Heart left ventricle (tissue), 16 donors: Measurements from ENCODE around the gene CEP112. TPM values are rescaled to one million over a fixed set of nuclear protein-coding genes. Genes with fewer than 3 reads are reported as not detected.

ENCODE experiments used
- ATAC-seq, 4 donors: fragments of 200-7000 bp; cut with Tn5 transposase; one replicate each; pipeline ENCODE4 v1.9.1; 2020 to 2022; ENCODE audit warnings: moderate library complexity in 4 of 4, mild to moderate bottlenecking in 3 of 4, moderate number of reproducible peaks in 1 of 4
- DNase-seq, 5 donors: peaks; one replicate each; pipeline ENCODE4 v3.0.0-alpha.2; 2020
- H3K27ac ChIP-seq, 12 donors: fragments of 200-600 bp; sonication (generic) in 4 of 12; one replicate each; pipeline versions ENCODE4 v1.5.0 to v1.8.0; 2016 to 2022; ENCODE audit warnings: mild to moderate bottlenecking in 2 of 12
- H3K27me3 ChIP-seq, 9 donors: fragments of 200-600 bp; sonication (generic) in 2 of 9; one replicate each; pipeline versions ENCODE4 v1.5.1 to v1.8.0; 2016 to 2022; ENCODE audit warnings: mild to moderate bottlenecking in 3 of 9
- H3K36me3 ChIP-seq, 9 donors: fragments of 200-600 bp; sonication (generic) in 2 of 9; one replicate each; pipeline versions ENCODE4 v1.5.0 to v1.8.0; 2018 to 2022; ENCODE audit warnings: mild to moderate bottlenecking in 2 of 9
- H3K4me1 ChIP-seq, 12 donors: fragments of 200-600 bp; sonication (generic) in 4 of 12; one replicate each; pipeline versions ENCODE4 v1.5.0 to v1.8.0; 2016 to 2022; ENCODE audit warnings: mild to moderate bottlenecking in 3 of 12
- H3K4me3 ChIP-seq, 12 donors: fragments of 200-600 bp; sonication (generic) in 4 of 12; one replicate each; pipeline versions ENCODE4 v1.5.0 to v1.8.0; 2017 to 2022; ENCODE audit warnings: mild to moderate bottlenecking in 9 of 12, moderate library complexity in 4 of 12
- H3K9me3 ChIP-seq, 12 donors: fragments of 200-600 bp; sonication (generic) in 4 of 12; one replicate each; pipeline versions ENCODE4 v1.5.0 to v1.8.0; 2016 to 2022; ENCODE audit warnings: mild to moderate bottlenecking in 1 of 12
- POLR2A ChIP-seq, 2 donors: fragments of 450-650 bp; IDR thresholded peaks; one replicate each; pipeline ENCODE4 v1.6.1; 2017; ENCODE audit warnings: antibody characterized with exemption in 2 of 2, mild to moderate bottlenecking in 2 of 2, moderate library complexity in 2 of 2
- WGBS, 4 donors: extraction: QIAGEN DNeasy Blood & Tissue Kit in 2 of 4; methylation state at CpG; one replicate each; pipeline versions ENCODE4 v1.1.5 to v1.1.7; 2013 to 2018; 5-methylcytosine and 5-hydroxymethylcytosine counted together
- intact Hi-C, 10 donors: fragments of 100-400 bp; cut with DNase I; formaldehyde crosslinking; loops; one replicate each; pipeline versions ENCODE4 v1.11.1 to v1.14.2; 2022
- polyA plus RNA-seq, 2 donors: library from polyadenylated mRNA; stranded (reverse); fragments of 200-250 nt; gene quantifications; one replicate each; pipeline ENCODE4 v1.2.3, GENCODE V29; 2013
- total RNA-seq, 9 donors: library from RNA; depleted of rRNA in 2 of 9; stranded (reverse); fragments of >200 nt in 2 of 9; fragmentation: NEBNext Ultra II Directional in 3 of 9; extraction: Animal tissue kit (Norgen Biotek cat#: 25700) in 3 of 9; gene quantifications; one replicate each; pipeline versions ENCODE4 v1.1.0 to v1.2.4, GENCODE V29; 2016 to 2023
- TF ChIP-seq, protein P1 (sequence below), 12 donors: fragments of 200-600 bp; sonication (generic) in 4 of 12; IDR thresholded peaks; one replicate each; pipeline versions ENCODE4 v1.5.0 to v1.8.0; 2018 to 2022; ENCODE audit warnings: antibody characterized with exemption in 12 of 12, mild to moderate bottlenecking in 5 of 12
- donor health status: ischemic (EF 13 %, LVEDD 7.1; RV severe dilation, severe dysfunction).
- donor health status: healthy with polysubstance abuse.
- donor health status: DM: no; HTN: yes; CAD: no.
- donor health status: DM: no; HTN: no; CAD: no.
- donor health status: ischemic (EF 25% LVEDD 6.9; RV normal size, moderate dysfunction).
- donor health status: ischemic (EF 25% LVEDD 5.7; RV mildly dilated, moderate dysfunction).
- donor health status: healthy.
- donor health status: DM: yes; HTN: yes; CAD: no.
- donor health status: ischemic (EF 35%, LVEDD 5.7; RV mildly dilated, moderate dysfunction).
- donor health status: nonischemic (EF 11% LVEDD 7.7; RV severe dilation, severe dysfunction).
- donor health status: DM: yes; HTN: yes; CAD: no.
- donor health status: PGD.
- donor health status: ischemic (EF 29% LVEDD 5.4; RV normal size, mild dysfunction).
- donor health status: nonischemic (EF 23%, LVEDD 6.1; RV moderate dilation, normal function).

CEP112 gene
- total and polyA plus RNA-seq, 11 donors = 5.5 to 28.3 (median 14.3) TPM

GRCh38 chr17:65902831-65903522 is 289.0 kb downstream of the CEP112 start:
- no peaks in the 10 kb centered on the region for H3K4me1 ChIP-seq
- no peaks in the 10 kb centered on the region for H3K36me3 ChIP-seq
- intact Hi-C loops = no loop called here
- 75 to 80% (median 77%) methylated on average over 11 of the region's 11 CpGs for WGBS, 4 donors
- no peaks in the 10 kb centered on the region for H3K9me3 ChIP-seq
- no peak for DNase-seq
- H3K27me3 ChIP-seq = no peaks in the 10 kb centered on the region
- TF ChIP-seq, protein P1, sequence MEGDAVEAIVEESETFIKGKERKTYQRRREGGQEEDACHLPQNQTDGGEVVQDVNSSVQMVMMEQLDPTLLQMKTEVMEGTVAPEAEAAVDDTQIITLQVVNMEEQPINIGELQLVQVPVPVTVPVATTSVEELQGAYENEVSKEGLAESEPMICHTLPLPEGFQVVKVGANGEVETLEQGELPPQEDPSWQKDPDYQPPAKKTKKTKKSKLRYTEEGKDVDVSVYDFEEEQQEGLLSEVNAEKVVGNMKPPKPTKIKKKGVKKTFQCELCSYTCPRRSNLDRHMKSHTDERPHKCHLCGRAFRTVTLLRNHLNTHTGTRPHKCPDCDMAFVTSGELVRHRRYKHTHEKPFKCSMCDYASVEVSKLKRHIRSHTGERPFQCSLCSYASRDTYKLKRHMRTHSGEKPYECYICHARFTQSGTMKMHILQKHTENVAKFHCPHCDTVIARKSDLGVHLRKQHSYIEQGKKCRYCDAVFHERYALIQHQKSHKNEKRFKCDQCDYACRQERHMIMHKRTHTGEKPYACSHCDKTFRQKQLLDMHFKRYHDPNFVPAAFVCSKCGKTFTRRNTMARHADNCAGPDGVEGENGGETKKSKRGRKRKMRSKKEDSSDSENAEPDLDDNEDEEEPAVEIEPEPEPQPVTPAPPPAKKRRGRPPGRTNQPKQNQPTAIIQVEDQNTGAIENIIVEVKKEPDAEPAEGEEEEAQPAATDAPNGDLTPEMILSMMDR (IDR thresholded peaks at IDR 0.05) = no peak
- no peak for TF ChIP-seq POLR2A (IDR thresholded peaks at IDR 0.05)
- peak in 2 of 4 donors; percentile 18 for ATAC-seq
- no peak overlapping the region for H3K4me3 ChIP-seq
- H3K27ac ChIP-seq = peak overlapping the region in 1 of 12 donors; percentile 2

DNA sequence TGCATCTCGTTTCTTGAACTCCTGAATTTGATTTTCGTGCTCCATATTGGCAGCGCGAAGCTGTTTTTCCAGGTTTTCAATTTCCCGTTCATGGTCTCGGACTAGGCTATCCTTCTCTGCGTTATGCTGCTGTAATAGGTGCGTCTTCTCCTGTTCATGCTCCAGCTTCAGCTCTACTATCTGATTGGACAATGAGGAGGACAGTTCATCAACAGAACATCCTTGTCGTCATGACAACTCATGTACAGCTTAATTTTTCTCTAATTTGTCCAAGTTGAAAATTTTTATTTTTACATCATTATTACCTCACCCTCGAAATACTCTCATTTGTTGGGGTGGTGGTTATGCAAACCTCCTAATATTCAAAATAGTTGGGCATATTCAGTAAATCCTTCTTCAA is 289.8 kb downstream of the CEP112 start:
- Histone ChIP-seq H3K9me3 (no peaks in the 10 kb centered on the region), H3K27me3 (no peaks in the 10 kb centered on the region), H3K36me3 (no peaks in the 10 kb centered on the region), H3K4me1 (no peaks in the 10 kb centered on the region), H3K27ac (no peak overlapping the region), H3K4me3 (no peak overlapping the region)
- ATAC-seq (no peak), DNase-seq (no peak)
- intact Hi-C loops = no loop called here
- TF ChIP-seq, protein P1 (IDR thresholded peaks at IDR 0.05) = no peak
- no peak for TF ChIP-seq POLR2A (IDR thresholded peaks at IDR 0.05)
- 96 to 98% (median 98%) methylated on average over 10 of the region's 10 CpGs for WGBS, 4 donors

GRCh38 chr17:65901394-65901793 is 290.5 kb downstream of the CEP112 start:
- H3K4me3 ChIP-seq = no peak overlapping the region
- no peaks in the 10 kb centered on the region for H3K4me1 ChIP-seq
- H3K9me3 ChIP-seq = no peaks in the 10 kb centered on the region
- intact Hi-C loops = no loop called here
- ATAC-seq (no peak), DNase-seq (no peak)
- no peak for TF ChIP-seq POLR2A (IDR thresholded peaks at IDR 0.05)
- TF ChIP-seq, protein P1 (IDR thresholded peaks at IDR 0.05) = no peak
- no peaks in the 10 kb centered on the region for H3K27me3 ChIP-seq
- H3K27ac ChIP-seq = no peak overlapping the region
- H3K36me3 ChIP-seq = no peaks in the 10 kb centered on the region

DNA sequence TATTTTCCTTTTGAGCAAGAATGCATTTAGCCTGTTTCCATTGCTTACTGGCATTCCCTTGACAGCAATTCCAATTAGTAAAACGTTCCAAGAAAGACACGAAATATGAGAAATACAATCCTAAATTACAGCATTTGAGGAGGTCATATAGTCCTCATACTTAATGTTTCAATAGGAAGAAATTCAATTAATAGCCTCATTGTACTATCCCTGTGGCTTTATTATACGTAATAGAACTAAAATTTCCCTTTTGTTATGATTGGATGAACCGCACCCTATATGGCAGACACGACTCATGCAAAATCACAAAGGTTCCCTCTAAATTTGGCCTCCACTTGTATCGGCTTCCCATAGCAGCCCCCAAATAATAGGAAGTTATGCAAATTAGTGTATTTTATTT is 291.7 kb downstream of the CEP112 start:
- ATAC-seq (no peak), DNase-seq (no peak)
- H3K27me3 ChIP-seq = no peaks in the 10 kb centered on the region
- no peaks in the 10 kb centered on the region for H3K4me1 ChIP-seq
- no peak for TF ChIP-seq POLR2A (IDR thresholded peaks at IDR 0.05)
- TF ChIP-seq, protein P1 (IDR thresholded peaks at IDR 0.05) = no peak
- 95 to 96% (median 96%) methylated on average over 6 of the region's 6 CpGs for WGBS, 4 donors
- H3K27ac ChIP-seq = no peak overlapping the region
- no peaks in the 10 kb centered on the region for H3K36me3 ChIP-seq
- intact Hi-C loops = no loop called here
- H3K4me3 ChIP-seq = no peak overlapping the region
- no peaks in the 10 kb centered on the region for H3K9me3 ChIP-seq
